Stimulated activated CD8-positive, alpha-beta memory T cell treated with anti-CD3 and anti-CD28 coated beads, Interleukin-15, amount 100 ng/mL, for 24 hours (primary cell): ENCODE measurements around the gene VWC2L.

Experiments used
- DNase-seq: peaks from one replicate; pipeline ENCODE4 v3.0.0-alpha.2; 2020; ENCODE audit warnings: low read depth

VWC2L gene

GRCh38 chr2:214542295-214542694 is 131.4 kb downstream of the VWC2L start:
- no peak for DNase-seq

- no peak for DNase-seq
Measured at GRCh38 chr2:214542866-214543265, 132.0 kb downstream of the VWC2L start.

- DNase-seq: no peak
Measured at GRCh38 chr2:214543386-214543955, 132.6 kb downstream of the VWC2L start.

DNA sequence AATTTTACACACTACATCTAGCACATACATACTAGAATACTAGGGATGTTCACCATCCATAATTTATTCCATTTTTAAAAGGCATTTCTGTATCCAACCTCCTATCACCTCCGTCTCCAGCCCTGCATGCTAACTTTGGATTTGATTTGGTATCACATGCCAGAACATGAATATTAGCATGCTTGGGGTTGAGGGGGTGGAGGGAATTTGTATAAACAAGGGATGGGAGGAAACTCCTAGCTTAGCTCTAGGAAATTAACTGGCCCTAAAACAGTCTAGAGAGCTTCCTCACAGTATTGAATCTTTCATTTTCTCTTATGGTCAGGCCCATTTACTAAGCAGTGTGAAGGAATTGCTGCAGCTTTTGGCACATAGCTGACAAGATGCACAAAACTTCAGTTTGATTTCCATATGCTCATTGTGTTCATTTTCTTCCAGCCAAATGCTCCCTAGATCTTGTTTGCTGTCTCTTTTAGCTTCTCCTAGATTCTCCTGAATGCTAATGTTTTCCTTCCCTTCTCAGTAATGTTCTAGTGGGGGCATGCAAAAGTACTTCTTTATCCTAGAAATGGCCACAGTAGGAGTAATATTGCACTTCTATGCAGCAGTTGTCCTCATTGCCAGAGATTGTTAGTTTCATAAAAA is 135.2 kb downstream of the VWC2L start:
- DNase-seq: no peak

DNA sequence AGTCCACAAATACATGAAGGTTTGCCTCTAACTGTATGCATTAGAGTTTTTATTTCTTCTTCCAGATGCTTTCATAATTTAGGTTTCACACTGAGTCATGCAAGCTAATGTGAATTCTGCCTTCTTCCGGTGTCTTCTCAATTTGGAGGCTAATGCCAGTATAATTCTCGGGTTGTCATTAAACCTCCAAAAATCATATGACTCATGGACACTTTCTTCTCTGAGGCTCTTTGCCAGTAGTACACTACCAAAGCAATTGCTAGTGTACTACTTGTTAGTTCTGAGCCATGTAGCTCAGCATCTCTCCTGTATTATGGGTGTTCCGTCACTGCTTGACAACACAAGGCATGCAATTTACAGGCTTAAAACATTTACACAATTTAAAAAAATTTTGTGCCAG is 137.1 kb downstream of the VWC2L start:
- no peak for DNase-seq

DNA sequence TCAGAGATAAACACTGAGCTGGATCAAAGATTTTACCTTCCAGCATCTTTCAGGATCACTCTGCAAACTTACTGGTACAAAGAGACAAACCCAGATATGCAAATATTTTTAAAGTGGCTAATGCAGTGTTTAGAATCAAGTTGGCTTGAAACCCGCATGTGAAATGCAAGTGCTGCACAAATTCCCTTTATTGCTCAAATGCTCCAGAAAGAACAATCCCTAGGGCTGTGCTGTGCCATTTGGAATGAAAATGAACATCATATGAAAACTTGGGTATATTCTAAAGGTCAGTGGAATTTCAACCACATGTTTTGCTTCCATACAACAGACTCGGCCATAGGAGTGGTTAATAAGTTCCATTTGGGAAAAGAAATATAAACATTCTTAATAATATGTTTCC is 139.1 kb downstream of the VWC2L start:
- no peak for DNase-seq

DNA sequence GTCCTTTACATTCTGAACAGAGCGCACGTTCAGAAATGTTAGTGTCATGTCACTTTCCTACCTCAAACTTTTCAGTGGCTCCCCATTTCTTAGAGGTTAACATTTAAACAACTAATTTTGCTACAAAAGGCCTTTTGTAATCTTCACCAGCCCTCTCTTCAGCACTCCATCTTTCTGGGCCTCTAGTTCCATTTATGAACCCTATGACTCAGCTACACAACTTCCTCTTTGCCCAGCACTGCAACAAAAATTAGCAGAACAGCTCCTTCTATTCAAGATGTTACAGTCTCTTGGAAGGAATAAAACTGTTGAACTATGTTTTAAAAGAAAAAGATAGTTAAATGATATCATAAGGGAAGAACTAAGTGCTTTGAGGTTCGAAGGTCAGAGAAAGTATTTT is 139.9 kb downstream of the VWC2L start:
- DNase-seq: no peak

- no peak for DNase-seq
Measured at GRCh38 chr2:214557884-214558283, 147.0 kb downstream of the VWC2L start.

DNA sequence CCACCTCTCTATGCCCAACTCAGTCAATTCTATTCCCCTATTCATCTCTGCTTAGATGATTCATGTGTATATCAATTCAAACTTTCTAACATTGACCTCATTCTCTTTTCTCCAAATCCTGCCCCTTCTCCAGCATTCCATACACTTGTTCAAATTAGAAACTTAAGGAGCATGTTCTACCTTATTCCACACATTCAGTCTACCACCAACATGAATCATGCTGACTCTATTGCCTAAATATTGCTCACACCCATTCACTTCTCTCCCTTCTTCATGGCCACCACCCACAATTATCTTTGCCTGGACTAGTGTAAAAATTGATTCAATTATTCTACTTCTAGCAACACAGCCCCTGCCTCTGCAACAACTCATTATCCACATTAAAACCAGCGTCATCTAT is 147.5 kb downstream of the VWC2L start:
- no peak for DNase-seq

DNA sequence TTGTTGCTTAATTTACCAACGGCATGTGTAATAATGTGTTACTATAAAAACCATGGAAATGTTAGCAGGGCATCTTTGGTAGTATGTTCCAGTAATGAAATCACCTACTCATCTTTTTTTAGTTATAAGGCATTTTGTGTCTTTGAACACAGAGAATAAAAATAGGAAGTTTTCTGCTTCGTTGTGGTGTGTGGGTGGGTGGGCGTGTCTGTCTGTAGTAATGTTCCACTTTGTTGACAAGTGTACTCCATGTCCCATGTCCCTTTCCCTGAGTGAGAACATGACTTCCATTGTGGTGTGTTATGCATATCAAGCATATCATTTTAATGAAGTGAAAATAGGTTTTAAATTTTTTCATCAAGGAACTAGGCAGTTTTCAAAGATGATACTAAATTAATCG is 149.3 kb downstream of the VWC2L start:
- DNase-seq: no peak

DNA sequence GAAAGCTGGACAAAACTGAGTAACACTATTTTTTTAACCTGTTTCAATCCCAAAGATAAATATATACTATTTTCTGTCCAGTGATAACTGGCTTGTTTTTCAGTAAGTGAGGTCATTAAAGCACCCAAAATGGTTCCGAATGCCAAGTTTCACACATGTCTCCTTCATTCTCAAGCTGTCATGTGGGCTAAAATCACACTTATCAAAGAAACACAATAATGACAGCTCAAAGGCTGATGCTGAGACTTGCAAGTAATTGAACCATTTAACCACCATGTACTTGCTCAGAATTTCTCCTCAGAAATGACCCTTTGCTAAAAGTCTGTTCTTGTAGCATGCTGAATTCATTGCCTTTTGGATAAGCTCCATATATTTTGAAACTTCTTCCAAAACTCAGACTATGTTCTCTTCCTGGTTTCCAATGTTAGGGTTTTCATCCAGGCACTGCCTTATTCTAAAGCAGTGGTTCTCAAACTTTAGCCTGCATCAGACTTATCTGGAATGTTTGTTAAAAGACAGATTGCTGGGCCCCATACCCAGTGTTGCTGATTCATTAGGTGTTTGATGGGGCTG is 149.8 kb downstream of the VWC2L start:
- no peak for DNase-seq

- DNase-seq: no peak
Measured at GRCh38 chr2:214565246-214565645, 154.4 kb downstream of the VWC2L start.

GRCh38 chr2:214566457-214566856 is 155.6 kb downstream of the VWC2L start:
- no peak for DNase-seq

- DNase-seq: no peak
Measured at GRCh38 chr2:214569419-214570035, 158.7 kb downstream of the VWC2L start.

GRCh38 chr2:214574084-214574781 is 163.4 kb downstream of the VWC2L start:
- no peak for DNase-seq

- DNase-seq: no peak
Measured at GRCh38 chr2:214575030-214575429, 164.2 kb downstream of the VWC2L start.

DNA sequence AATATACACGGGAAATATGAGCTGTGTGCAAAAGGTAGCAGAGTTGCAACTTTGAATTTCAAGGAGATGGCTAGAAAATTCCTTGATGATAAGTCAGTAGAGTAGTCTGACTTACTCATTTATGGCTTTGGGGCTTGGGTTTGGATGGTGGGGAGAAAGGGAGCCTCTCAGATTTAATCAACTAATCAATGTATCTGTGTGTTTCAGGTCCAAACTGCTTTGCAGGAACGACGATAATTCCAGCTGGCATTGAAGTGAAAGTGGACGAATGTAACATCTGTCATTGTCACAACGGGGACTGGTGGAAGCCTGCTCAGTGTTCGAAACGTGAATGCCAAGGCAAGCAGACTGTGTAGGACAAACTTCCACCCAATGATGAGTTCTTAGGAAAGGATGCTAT is 164.6 kb downstream of the VWC2L start:
- no peak for DNase-seq

DNA sequence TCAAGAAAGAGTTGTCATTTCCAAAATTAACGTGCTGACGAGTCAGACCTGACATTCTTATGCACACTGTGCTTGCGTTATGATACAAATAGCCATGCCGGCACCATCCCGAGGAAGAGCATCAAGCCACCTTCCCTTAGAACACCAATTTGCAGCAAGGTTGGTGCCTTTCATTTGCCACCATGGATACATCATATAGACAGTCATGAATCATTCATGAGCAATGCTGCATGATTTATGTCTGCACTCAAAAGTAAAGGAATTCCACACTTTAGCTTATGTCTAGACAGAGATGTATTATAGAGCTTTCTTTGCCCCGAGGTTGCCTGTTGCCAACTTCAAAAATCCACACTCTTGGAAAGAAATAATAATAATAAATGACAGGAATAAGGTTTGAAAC is 166.9 kb downstream of the VWC2L start:
- no peak for DNase-seq

GRCh38 chr2:214578442-214578841 is 167.6 kb downstream of the VWC2L start:
- no peak for DNase-seq

- no peak for DNase-seq
Measured at GRCh38 chr2:214579035-214579434, 168.2 kb downstream of the VWC2L start.

DNA sequence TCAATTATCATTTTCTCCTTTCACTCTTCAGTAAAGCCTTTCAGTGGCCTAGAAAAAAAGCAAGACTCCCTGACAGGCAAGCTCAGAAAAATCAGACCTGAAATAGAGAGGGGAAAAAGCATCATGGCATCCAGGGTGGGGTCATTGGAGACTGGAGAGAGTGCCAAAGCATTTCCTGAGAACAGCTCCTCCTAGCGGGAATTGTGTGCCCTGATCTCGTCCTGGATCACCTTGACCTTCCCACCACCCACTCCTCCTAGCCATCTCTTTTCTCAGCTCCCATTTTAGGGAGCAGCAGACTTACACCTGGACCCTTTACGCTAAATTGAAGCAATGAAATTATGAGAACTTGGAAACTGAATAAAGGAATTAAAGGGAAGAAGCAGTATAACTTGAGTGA is 176.6 kb downstream of the VWC2L start:
- DNase-seq: no peak

DNA sequence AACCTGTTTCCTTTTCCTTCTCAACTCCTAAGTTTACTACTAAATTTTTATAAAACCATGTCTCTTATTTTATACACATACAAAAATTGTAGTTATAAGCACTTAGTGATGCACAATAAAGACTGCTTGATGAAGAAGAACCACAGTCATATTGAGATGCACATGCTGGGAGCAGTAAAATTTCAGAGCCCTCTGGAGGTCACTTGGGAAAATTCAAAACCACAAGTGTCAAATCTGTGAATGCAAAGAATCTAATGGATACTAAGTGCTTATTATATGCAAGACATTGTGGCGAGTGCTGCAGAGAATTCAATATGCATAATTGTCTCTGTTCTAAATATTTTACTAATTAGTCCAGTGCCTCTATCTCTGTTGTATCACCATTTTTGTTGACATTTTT is 180.5 kb downstream of the VWC2L start:
- no peak for DNase-seq

GRCh38 chr2:214592011-214592410 is 181.2 kb downstream of the VWC2L start:
- no peak for DNase-seq
